IMR-90 (cell line): Measurements from ENCODE around the gene SSC4D.

Experiments used
- BHLHE40 ChIP-seq: fragments of 150-350 bp; IDR thresholded peaks from 2 replicates; pipeline ENCODE4 v1.6.1; 2016; ENCODE audit warnings: mild to moderate bottlenecking, low read depth, low read length
- CEBPB ChIP-seq: IDR thresholded peaks from 2 replicates; pipeline ENCODE4 v1.6.1; 2012; ENCODE audit warnings: low read depth, low read length, improper control_type of control experiment
- CHD1 ChIP-seq: IDR thresholded peaks from 2 replicates; pipeline ENCODE4 v1.6.1; 2012; ENCODE audit warnings: low read depth, low read length, improper control_type of control experiment
- CTCF ChIP-seq: conservative IDR thresholded peaks from 2 replicates; pipeline ENCODE4 v1.5.1; 2012; ENCODE audit warnings: mild to moderate bottlenecking, low read depth, low read length, improper control_type of control experiment
- MAZ ChIP-seq: IDR thresholded peaks from 2 replicates; pipeline ENCODE4 v1.6.1; 2012; ENCODE audit warnings: low read depth, mild to moderate bottlenecking, low read length, improper control_type of control experiment, moderate library complexity, borderline replicate concordance
- MXI1 ChIP-seq: IDR thresholded peaks from 2 replicates; pipeline ENCODE4 v1.6.1; 2012; ENCODE audit warnings: low read depth, mild to moderate bottlenecking, low read length, moderate library complexity, borderline replicate concordance
- POLR2A ChIP-seq: IDR thresholded peaks from 2 replicates; pipeline ENCODE4 v1.6.1; 2012; ENCODE audit warnings: mild to moderate bottlenecking, low read depth, low read length
- RAD21 ChIP-seq: IDR thresholded peaks from 2 replicates; pipeline ENCODE4 v1.6.1; 2012; ENCODE audit warnings: low read length, improper control_type of control experiment
- RCOR1 ChIP-seq: IDR thresholded peaks from 2 replicates; pipeline ENCODE4 v1.6.1; 2012; ENCODE audit warnings: mild to moderate bottlenecking, low read length, improper control_type of control experiment; ENCODE audit not compliant: insufficient replicate concordance
- RFX5 ChIP-seq: IDR thresholded peaks from 2 replicates; pipeline ENCODE4 v1.8.0; 2012; ENCODE audit warnings: low read depth, mild to moderate bottlenecking, low read length, moderate library complexity
- SMC3 ChIP-seq: fragments of 150-350 bp; IDR thresholded peaks from 2 replicates; pipeline ENCODE4 v1.6.1; 2016; ENCODE audit warnings: low read depth, mild to moderate bottlenecking, antibody characterized with exemption, low read length, moderate library complexity
- TF ChIP-seq, protein P1 (sequence below): fragments of 150-350 bp; IDR thresholded peaks from 2 replicates; pipeline ENCODE4 v1.6.1; 2016; ENCODE audit warnings: low read depth, mild to moderate bottlenecking, low read length, moderate library complexity, borderline replicate concordance
- TF ChIP-seq, protein P2 (sequence below): fragments of 150-350 bp; IDR thresholded peaks from 2 replicates; pipeline ENCODE4 v1.6.1; 2017; ENCODE audit warnings: mild to moderate bottlenecking, antibody characterized with exemption, low read length, low read depth

DNA sequence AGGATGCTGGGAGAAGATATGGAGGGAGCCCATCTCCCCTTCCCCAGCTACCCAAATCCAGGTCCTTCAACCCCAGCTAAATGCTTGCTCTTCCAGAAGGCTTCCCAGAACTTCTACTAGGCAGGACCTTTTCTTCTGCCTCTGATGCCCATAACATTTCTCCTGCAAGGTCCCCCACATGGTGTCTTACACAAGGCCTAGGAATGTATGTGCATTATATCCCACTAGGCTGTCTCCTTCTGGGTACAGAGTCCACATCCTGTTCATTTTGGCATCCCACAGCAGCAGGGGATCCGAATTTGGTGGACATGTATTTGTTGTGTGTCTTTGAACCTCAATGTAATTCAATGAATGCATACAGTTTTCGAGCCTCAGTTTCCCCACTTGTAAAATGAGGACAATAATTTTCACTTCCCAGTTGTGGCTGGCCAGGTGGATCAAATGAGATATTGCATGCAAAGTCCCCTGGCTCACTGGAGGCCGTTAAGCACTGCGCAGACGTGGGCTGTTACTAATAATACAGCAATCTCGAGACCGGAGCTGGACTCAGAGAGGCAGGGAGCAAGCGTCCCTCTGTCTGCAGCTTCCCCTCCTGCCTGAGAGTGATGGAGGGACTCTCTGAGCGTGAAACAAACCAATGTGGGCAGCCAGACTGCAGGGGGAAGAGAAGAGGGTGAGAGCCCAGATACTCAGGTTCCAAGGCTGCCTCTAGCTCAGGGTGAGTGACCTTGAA, 32.1 kb downstream of the SSC4D start:
- TF ChIP-seq CTCF (no peak), POLR2A (no peak), BHLHE40 (no peak), CHD1 (no peak), CEBPB (peak; percentile 15; the same call in 1 of the 2 replicates), RAD21 (no peak), MXI1 (no peak), RFX5 (no peak), RCOR1 (no peak), SMC3 (no peak), MAZ (no peak)
- TF ChIP-seq, protein P1, sequence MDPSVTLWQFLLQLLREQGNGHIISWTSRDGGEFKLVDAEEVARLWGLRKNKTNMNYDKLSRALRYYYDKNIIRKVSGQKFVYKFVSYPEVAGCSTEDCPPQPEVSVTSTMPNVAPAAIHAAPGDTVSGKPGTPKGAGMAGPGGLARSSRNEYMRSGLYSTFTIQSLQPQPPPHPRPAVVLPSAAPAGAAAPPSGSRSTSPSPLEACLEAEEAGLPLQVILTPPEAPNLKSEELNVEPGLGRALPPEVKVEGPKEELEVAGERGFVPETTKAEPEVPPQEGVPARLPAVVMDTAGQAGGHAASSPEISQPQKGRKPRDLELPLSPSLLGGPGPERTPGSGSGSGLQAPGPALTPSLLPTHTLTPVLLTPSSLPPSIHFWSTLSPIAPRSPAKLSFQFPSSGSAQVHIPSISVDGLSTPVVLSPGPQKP, result no peak
- TF ChIP-seq, protein P2, sequence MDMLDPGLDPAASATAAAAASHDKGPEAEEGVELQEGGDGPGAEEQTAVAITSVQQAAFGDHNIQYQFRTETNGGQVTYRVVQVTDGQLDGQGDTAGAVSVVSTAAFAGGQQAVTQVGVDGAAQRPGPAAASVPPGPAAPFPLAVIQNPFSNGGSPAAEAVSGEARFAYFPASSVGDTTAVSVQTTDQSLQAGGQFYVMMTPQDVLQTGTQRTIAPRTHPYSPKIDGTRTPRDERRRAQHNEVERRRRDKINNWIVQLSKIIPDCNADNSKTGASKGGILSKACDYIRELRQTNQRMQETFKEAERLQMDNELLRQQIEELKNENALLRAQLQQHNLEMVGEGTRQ, result no peak
